ENCODE results near the gene KIAA0408. TPM values are rescaled to one million over a fixed set of nuclear protein-coding genes. Genes with fewer than 3 reads are reported as not detected.

Gene KIAA0408
- total and polyA plus RNA-seq, 8 donors: 0.09 to 4.9 (median 1.2) TPM

DNA sequence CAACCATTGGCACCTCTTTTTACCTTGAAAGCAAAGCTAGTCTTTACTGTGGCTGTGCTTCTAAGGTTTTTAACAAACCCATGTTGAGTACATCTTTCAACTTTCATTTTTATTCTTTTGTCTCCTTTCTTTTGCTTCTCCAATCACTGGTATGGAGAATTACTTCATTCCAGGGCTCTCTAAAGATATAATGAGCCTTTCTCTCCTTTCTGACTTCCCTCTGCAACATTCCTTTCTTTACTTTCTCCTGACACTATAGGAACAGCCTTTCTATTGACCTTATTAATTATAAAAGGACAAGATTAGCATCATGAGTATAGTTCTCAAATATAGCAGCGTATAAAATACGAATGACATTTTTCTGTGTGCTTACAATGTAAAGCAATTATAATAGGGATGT is 23.1 kb upstream of the KIAA0408 start:
- no peak for ATAC-seq
- Histone ChIP-seq H3K4me3 (no peak overlapping the region), H3K4me1 (no peaks in the 10 kb centered on the region), H3K9me3 (no peaks in the 10 kb centered on the region), H3K27me3 (no peaks in the 10 kb centered on the region), H3K27ac (no peak overlapping the region), H3K36me3 (no peaks in the 10 kb centered on the region)
- no peak for TF ChIP-seq CTCF (IDR thresholded peaks at IDR 0.05)
- 87 to 92% methylated on average over 2 of the region's 2 CpGs for WGBS, 2 donors
- no peak for FAIRE-seq
- intact Hi-C loops (cut with DNase I): no loop called here
- DNase-seq: no peak

DNA sequence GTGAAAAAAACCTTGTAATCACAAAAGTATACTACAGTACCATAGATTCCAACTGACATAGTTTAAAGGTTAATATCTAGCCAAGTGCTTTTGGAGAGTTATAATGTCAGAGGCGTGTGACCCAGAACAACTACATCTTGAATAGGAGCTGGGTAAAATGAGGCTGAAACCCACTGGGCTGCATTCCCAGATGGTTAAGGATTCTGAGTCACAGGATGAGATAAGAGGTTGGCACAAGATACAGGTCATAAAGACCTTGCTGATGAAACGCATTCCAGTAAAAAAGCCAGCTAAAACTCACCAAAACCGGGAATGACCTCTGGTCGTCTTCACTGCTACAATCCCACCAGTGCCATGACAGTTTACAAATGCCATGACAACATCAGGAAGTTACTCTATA is 22.4 kb upstream of the KIAA0408 start:
- Histone ChIP-seq H3K27ac (no peak overlapping the region), H3K9me3 (no peaks in the 10 kb centered on the region), H3K4me3 (no peak overlapping the region), H3K27me3 (no peaks in the 10 kb centered on the region), H3K36me3 (no peaks in the 10 kb centered on the region), H3K4me1 (no peaks in the 10 kb centered on the region)
- DNase-seq (no peak), FAIRE-seq (no peak), ATAC-seq (no peak)
- WGBS, 2 donors: 37 to 40% methylated on average over 4 of the region's 4 CpGs
- intact Hi-C loops (cut with DNase I): no loop called here
- no peak for TF ChIP-seq CTCF (IDR thresholded peaks at IDR 0.05)

DNA sequence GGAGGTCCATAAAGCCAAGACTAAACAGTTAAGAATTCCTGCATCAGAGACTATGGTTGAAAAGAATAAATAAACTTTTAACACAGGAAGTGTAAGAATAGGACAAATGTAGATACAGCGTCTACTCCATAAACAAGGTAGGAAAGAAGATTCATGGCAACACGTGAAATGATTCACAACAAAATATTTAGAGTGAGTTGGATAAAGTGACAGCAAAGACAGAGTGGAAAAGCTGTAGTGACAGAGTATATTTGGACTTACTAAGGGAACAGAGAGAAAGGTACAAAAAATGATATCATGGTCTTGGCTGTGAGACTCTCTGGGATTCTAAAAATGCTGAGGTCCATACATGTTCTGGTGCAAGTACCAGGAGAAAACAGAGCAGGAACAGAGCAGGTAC is 21.9 kb upstream of the KIAA0408 start:
- no peak for FAIRE-seq
- H3K4me3 ChIP-seq: no peak overlapping the region
- no peak for ATAC-seq
- no peak for DNase-seq
- intact Hi-C loops (cut with DNase I): no loop called here
- no peaks in the 10 kb centered on the region for H3K9me3 ChIP-seq
- no peak overlapping the region for H3K27ac ChIP-seq
- no peaks in the 10 kb centered on the region for H3K27me3 ChIP-seq
- H3K4me1 ChIP-seq: no peaks in the 10 kb centered on the region
- no peak for TF ChIP-seq CTCF (IDR thresholded peaks at IDR 0.05)
- 83 to 84% methylated on average over 2 of the region's 2 CpGs for WGBS, 2 donors
- H3K36me3 ChIP-seq: no peaks in the 10 kb centered on the region

DNA sequence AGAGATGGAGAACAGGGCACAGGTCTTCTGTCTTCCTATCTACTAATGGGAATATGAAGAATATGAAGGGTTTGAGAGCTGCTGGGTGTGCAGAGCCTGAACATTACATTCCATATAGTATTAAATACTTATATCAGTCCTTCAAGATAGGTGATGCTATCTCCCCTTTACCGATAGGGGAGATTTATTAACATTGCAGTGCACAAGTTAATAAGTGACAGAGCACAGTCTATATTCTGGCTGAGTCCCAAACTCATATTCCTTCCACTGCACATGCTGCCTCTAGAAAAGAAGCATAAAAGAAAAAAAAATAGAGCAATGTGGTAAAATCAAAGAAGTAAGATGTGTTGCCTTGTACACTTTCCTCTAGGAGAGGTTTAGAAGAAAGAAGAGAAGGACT is 18.5 kb upstream of the KIAA0408 start:
- ATAC-seq: no peak
- no peak for FAIRE-seq
- no peak for TF ChIP-seq CTCF (IDR thresholded peaks at IDR 0.05)
- no peaks in the 10 kb centered on the region for H3K4me1 ChIP-seq
- intact Hi-C loops (cut with DNase I): no loop called here
- 9 to 18% methylated on average over 1 of the region's 1 CpG for WGBS, 2 donors
- H3K27ac ChIP-seq: no peak overlapping the region
- no peak for DNase-seq
- no peaks in the 10 kb centered on the region for H3K36me3 ChIP-seq
- no peak overlapping the region for H3K4me3 ChIP-seq
- H3K27me3 ChIP-seq: no peaks in the 10 kb centered on the region
- H3K9me3 ChIP-seq: no peaks in the 10 kb centered on the region

DNA sequence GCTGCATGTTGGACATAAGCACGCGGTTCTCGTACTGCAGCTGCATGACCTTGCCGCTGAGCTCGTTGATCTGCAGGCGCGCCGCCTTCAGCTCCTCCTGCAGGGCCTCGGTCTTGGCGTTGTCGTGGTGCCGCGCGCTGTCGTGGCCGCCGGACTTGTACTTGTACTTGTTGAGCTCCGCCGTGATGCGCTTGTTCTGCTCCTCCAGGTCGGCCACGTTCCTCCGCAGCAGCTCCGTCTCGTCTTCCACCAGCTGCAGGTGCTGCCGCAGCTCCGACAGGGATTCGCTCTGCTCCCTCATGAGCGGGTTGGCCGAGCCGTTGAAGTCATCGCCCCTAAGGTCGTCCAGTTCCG is 16.6 kb upstream of the KIAA0408 start:
- ATAC-seq (no peak), DNase-seq (no peak), FAIRE-seq (no peak)
- Histone ChIP-seq H3K9me3 (no peaks in the 10 kb centered on the region), H3K4me1 (no peaks in the 10 kb centered on the region), H3K27ac (no peak overlapping the region), H3K4me3 (no peak overlapping the region), H3K36me3 (no peaks in the 10 kb centered on the region), H3K27me3 (no peaks in the 10 kb centered on the region)
- intact Hi-C loops (cut with DNase I): no loop called here
- WGBS, 2 donors: 62 to 81% methylated on average over 34 of the region's 34 CpGs
- TF ChIP-seq CTCF (IDR thresholded peaks at IDR 0.05): no peak

Measured in pancreas (tissue), 10 donors.